Ramos (cell line): ENCODE data around the gene PCDH12.

ENCODE experiments used
- in situ Hi-C: fragments of 300-500 bp; cut with MboI; formaldehyde crosslinking; loops from one replicate; pipeline ENCODE4 v1.14.3; 2022; ENCODE audit warnings: low sequenced_read_pairs; ENCODE audit not compliant: unreplicated experiment

The PCDH12 gene

DNA sequence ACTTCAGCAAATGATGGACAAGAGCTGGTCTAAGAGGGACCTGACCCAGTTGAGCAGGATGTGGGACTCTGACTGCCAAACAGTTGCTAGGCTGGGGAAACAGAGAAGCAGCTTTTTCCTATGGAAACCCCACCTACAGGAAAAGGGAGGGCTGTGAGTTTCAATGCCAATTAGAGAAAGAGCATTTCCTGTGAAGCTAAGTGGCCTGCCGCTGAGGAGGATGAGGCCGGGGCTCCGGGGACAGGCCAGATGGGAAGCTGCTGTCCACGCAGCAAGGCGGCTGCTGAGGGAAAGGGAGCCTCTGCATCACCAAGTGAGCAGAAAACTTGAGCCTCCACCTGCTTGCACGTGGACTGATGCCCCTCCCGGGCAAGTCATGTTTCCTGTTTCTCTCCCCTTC lies at the start of gene PCDH12:
Gene PCDH12 (minus strand): TSS at position 90 of the 400 bp plus-strand sequence. CDS start 351 bp downstream, outside the sequence.
- in situ Hi-C loops = loop anchor here (5.0 kb wide), 1 partner anchor 261 kb away; no protein-coding TSS in a partner anchor

DNA sequence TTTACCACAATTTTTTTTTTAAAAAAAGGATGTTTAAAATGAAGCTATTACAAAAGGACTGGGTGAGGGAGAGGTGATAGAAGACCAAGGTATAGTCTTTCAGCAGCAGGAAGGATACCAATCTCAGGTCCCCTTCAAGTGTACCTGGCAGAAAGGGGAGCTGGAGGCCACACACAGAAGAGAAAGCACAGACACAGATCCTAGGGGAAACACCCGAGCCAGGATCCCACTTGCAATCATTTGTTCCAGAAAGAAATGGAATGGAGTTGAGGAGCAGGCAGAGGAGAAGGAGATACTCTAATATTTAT lies 49.2 kb upstream of the PCDH12 start:
- in situ Hi-C loops = no loop called here

DNA sequence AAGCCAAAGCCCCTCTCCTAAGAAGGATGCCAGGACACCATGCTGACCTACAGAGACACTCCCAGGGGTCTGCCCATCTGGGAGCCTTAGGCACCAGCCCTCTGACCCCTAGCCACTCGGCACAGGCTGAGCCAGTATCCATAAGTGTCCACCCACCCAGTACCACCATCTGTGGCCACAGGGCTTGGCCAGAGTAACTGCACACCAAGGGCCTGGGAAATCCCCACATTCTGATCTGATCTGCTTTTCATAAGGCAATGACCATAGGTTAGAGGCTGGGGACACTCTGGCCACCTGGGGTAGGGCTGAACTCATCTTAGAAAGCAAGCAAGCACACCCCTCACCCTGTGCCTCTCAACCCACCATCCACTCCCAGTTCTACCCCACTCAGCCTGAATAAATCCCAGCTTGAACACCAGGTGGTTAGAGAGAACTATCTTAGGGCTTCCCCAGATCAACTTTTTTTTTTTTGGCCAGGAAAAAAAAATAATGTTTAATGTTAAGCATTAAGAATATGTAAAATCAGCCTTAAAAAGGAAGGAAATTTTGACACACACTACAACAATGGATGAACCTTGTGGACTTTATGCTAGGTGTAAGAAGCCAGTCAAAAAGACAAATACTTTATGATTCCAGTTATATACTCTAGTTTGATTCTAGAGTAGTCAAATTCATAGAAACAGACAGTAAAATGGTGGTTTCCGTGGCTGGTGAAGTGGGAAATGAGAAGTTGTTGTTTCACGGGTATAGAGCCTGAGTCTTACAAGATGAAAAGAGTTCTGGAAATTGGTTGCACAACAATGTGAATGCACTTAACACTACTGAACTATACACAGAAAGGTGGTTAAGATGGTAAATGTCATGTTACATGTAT lies 48.6 kb upstream of the PCDH12 start:
- in situ Hi-C loops = no loop called here

DNA sequence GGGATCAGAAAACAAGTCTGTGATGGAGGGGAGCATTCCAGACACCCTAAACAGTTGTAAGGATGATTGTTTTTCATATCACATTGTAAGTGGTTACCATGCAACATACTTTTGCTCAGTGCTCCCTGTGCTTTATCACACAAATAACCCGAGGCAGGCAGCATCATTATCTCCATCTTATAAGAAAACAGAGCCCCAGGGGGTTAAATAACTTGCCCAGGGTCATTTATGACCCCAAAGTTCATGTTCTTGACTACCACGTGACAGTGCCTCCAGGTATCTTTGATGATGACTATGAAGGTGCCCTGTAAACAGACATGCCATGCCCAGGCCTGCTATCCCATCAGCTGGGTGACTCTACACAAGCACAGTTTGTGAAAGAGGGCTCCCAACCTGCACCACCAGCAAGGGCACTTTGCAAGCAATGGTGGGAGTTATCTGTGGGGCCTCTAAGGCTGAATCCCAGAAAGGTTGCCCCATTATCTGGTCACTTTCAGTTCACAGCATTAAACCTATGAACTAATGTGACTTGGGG lies 45.3 kb upstream of the PCDH12 start:
- in situ Hi-C loops = no loop called here

DNA sequence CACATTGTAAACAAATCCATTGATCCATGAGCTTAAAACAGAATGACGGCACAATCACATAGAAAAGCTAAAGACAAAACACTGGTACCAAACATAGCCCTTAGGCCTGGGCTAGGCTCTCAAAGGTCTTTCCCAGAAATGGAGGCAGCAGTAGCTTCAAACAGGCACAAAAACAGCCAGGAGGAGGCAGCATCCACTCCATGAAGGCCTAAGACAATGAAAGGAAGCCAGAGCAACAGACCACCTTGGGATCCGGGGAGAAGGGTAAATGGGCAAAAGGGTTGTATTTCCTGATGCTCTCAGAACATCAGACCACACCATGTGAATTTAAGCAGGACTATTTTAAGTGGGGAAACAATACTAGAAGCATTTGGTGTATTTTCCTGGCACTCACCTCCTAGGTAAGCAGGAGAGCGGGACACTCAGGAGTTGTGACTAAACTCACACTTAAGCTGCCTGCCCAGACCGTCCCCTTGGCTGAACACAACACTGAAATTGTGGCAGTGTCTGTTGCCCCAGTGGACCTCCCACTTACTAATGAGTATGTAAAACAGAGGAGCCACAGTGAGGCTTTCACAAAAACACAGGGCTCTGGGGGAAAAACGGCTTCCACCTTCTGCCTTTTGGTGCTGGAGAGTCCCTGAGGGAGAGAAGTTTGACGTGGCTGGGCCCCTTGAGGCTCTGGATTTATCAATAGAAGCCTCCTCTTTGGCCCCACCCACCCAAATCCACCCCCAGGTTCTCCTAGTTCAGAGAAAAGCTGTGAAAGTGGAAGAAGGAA lies 42.9 kb upstream of the PCDH12 start:
- in situ Hi-C loops = no loop called here

DNA sequence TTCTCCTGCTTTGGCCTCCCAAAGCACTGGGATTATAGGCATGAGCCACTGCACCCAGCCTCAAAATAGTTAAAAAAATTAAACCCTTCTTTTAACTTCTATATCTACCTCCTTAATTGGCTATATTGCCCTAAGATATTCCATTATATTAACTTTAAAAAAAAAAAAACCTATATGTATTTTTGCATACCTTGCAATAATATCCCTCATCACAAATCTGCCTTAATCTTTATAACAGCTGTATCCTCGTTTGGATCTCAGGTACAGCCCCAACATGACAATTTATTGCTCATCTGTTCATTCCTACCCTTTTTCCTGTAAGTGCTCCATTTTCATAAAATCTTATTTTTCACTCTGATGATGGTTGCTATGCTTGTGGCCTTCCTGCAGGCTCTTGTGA lies 42.2 kb upstream of the PCDH12 start:
- in situ Hi-C loops = no loop called here

DNA sequence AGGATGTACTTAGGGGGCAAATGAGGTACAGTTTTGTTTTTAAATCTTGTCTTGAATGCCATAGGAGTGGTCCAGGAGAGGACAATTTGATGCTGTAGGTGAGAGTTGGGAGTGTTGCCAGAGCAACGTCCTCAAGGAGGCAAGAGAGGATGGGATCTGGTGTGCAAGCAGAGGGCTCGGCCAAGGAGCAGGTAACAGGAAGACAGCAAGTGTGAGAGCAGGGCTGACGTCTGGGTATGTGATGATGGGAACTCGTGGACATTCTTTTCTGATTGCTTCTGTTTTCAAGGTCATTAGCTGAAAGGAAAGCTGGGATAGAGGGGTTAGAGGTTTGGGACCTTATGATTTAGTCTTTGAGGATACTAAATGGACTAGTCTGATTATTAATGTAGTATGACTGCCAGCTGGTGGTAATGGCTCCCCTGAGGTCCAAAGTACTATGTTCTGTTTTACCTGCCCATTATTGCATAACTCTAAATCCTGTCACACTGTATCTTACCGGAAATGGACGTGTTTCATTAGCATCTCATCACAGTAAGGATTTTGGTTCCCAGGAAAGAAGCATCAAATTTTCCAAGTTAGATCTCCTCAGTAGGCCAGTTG lies 39.5 kb upstream of the PCDH12 start:
- in situ Hi-C loops = no loop called here

DNA sequence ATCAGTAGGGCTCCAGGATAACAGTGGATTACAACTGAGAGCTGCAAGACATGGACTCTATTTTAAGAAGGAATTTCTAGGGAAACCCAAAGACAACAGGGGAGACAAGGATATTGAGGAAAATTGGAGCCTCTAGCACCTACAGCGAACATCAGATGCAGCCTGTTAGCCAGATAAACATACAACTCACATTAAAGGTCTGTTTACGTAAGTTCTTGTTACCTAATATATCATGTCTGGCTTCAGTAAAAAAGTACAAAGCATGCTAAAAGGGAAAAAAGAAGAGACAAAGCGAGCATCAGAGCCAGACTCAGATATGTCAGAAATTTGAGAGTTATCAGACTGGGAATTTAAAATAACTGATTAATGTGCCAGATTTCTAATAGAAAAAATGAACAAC lies 37.7 kb upstream of the PCDH12 start:
- in situ Hi-C loops = no loop called here

DNA sequence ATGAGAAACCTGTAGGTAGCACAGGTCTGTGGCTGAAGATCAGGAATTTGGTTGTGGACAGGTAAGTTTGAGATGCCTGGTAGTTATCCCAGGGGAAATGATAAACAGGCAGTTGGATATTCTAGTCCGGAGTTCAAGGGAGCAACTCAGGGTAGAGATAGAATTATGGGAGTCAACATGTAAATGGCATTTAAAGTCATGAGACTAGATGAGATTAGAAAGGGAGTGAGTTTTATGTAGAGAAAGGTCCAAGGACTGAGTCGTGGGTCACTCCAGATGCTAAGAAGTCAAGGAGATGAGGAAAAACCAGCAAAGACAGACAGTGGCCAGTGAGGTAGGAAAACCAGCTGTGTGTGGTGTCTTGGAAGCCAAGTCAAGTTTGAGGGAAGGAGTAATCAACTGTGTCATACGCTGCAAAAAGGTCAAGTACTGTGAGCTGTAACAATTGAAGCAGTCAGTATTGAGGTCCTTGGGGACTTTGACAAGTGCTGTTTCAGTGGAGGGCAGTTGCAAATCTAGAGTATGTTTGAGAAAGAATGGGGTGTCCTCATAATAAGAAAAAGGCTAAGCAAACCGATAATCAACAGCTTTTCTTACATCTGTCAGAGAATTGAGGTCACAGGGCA lies 36.6 kb upstream of the PCDH12 start:
- in situ Hi-C loops = no loop called here

DNA sequence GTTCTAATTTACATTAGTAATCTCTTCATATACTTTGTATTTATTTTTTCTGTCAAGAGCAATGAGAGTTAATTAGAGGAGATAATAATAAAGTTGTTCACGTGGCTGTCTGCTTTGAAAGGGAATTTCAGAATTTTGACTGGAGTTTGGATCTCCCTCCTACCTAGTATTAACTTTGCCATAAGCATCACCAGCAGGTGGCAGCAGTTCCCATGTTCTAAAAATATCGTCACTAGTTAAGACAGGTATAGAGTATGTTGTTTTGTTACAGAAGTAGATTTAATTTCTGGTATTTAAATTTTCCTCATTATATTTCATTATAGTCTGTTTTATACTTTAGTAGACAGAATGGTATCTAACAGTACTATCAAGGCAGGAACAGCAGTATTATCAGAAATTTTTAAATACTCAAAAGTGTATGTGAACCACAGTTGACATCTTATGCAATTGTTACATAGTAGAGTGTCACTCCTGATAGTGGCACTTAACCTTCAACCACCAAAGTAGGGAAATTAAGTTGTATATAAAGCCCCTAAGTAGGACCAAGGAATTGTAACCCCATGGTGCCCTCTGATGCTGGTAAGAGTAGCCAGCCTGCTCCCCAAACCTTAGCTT lies 34.5 kb upstream of the PCDH12 start:
- in situ Hi-C loops = no loop called here

DNA sequence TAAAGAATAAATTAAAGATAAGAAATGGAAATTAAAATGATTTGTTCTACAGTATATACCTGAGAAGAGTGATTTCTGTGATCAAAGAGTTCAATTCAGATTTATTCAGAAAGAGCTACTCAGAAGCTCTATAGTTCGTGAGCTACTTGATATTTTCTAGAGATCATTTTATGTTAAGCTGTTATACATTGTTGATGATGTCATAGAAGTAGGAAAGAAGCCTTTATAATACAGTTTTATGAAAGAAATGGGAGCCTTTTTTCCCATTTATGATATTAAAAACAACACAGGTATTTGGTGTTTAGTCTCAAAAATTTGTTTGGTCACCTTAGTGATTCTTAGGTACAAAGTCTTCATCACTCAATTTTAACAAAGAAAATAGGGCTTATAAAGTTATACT lies 31.7 kb upstream of the PCDH12 start:
- in situ Hi-C loops = no loop called here

DNA sequence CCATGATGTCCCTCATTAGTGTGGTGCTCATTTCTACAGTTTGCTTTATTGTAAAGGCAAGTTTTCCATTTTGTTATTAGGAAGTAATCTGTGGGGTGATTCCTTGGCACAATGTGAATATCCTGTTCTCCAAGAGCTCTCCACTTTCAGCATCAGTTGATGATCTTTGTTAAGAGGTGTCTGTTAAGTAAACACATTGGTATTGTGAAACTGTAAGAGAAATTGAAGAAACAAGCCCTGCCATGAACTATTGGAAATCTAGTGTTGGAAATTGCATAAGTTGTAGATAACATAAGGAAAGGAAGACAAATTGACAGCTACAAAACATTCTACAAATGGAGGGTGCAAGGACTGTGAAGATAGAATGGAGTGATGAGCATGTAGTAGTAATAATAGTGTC lies 28.1 kb upstream of the PCDH12 start:
- in situ Hi-C loops = no loop called here

DNA sequence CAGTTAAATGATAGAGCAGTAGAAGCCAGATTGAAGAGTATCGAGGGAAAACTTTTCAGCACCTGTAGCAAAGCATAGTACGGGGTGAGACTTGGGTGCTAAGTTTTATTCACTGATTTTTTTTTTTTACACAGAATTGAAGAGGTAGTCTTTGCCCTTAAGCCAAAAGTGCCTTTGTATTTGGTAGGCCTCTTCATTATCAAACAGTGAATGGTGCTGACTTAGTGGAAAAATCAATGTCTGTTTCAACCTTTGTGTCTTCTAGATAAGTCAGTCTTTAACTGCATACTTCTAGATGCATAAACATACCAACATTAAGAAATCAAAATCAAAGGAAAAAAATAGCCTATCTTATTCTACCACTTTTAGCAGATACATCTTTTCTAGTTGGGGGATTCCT lies 24.6 kb upstream of the PCDH12 start:
- in situ Hi-C loops = no loop called here

DNA sequence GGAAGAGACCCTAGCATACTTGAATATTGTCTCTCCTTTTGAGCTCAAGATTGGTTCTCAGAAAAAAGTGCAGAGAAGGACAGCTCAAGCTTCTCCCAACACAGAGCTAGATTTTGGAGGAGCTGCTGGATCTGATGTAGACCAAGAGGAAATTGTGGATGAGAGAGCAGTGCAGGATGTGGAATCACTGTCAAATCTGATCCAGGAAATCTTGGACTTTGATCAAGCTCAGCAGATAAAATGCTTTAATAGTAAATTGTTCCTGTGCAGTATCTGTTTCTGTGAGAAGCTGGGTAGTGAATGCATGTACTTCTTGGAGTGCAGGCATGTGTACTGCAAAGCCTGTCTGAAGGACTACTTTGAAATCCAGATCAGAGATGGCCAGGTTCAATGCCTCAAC lies 20.4 kb upstream of the PCDH12 start:
- in situ Hi-C loops = no loop called here

DNA sequence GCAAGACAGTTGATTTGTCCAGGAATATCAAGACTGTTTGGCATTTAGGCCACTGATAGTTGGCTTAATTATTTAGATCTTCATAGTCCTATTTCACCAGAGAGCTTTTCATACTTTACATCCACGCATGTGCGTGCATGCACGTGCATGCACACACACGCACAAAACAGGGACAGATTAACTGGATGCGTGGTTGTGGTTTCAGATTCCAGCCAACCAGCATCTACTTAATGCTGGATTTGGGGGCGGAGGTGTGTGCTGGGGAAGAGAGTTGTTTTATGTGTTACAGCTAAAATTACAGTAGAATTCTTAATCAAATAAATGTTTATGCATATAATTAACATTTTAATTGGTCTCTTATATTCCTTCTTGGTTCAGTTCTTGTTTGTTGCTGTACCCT lies 18.2 kb upstream of the PCDH12 start:
- in situ Hi-C loops = no loop called here

DNA sequence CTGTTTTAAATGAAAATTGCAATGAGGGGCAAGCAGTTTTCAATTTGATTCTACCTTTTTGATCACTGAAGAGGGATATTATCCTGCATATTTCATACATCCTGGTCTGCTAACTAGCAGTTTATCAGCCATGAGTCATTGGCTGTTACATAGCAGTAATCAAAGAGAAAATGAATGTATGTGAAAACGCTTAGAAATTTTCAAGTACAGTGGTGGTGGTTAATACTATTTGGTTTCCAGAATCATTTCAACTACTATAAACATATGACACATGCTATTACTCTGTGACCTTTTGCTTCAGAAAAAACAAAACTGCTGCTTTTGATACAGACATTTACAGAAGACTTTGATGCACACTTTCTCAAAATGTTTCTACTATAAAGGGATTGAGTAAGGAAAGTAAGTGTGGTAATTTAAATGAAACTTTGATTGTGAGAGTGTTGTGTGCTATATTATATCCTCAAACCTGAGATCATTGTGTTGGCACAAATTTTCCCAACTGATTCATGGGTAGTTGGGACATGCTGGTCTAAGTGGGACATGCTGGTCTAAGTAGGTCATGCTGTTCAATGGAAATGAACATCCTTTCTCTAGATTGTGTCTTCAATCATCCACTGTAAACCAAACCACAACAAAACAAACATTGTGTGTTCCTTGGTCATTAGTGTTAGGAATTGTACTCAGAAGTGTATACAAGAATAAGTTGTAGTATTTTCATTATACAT lies 16.0 kb upstream of the PCDH12 start:
- in situ Hi-C loops = no loop called here

DNA sequence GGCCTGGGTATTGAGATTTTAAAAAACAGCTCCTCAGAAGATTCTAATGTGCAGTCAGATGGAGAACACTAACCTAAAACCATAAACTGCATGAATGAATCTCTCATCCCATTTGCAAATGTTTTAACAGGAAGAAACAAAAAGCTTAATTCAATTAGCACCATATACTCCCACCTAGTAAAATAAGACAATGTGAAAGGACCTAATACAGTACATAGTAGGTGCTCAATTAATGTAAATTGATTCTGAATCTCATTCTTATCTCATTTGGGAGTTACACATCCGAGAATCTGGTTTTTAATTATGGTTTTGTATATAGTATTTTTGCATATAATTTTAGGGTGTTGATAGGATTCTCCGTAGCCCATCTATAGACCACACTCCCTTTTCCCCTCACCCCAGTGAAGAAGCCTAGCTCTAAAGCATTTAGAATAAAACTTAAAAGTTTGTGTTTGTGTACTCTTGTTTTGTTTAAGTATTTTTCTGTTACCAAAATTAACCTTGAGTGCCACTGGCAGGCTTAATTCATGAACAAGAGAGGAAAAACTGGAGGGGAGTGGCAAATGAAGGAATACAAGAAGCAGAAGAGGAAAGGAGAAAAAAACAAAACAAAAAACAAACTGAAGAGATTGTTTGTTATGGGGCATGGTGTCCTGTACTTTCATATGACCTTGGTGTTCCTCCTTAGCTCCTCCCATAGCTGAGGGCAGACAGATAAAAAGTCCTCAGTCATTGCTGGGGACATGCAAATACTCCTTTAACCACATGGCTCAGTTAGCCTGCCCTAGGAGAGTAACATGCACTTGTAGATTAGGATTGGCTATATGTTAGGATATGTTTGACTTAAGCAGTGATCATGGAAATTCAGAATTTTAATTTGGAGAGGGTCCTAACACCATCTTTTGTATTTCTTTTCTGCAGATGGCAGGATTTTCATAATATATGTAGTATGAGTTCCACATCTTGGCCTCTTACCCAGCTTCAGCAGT lies 12.1 kb upstream of the PCDH12 start:
- in situ Hi-C loops = no loop called here

DNA sequence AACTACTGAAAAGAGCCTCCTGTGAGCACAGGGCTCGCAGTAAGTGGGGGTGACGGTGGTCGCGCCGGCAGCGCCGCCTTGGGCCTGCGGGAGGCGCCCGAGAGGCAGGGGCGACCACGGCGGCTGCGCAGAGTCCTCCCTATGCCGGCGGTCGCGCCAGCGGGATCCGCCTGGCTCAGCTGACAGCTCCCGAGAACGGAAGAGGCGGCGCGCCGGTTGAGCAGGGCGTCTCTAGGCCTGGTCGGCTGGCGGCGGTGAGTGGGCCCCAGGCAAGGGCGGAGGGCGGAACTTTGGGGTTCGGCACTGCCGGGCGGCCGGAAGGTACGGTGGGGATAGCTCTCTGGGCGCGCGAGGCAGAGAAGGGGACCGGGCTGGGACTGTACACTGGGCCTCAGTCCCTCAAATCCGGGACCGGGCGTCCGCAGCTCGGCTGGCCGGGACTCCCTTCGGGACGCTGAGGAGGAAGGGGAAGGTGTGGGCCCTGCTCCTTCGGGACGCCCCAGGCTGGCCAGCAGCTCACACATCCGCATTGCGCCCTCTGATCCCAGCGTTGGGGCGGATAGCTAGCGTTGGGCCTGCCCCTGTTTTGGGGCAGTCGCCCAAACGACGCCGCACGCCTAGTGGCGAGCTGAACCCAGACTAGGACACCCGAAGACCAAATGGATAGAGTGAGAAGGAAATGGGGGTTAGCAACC lies 11.1 kb upstream of the PCDH12 start, which contains the start of gene RNF14:
Gene RNF14 (plus strand): TSS at position 192 of the 695 bp plus-strand sequence. CDS start 4,484 bp downstream, outside the sequence.
- in situ Hi-C loops = no loop called here
